GM21723 (cell line): ENCODE data around the gene SPPL2C.
"Not testable (repeated sequence)": the region's sequence is repeated elsewhere in the genome, so short reads cannot be mapped to it uniquely, and the experiment has no call there.

ENCODE experiments used
- ATAC-seq: cut with Tn5 transposase; IDR thresholded peaks from one replicate; pipeline ENCODE4 v1.9.1; 2021; ENCODE audit warnings: mild to moderate bottlenecking, moderate library complexity; ENCODE audit not compliant: unreplicated experiment

The SPPL2C gene

GRCh38 chr17:45848868-45849535 is 4.3 kb downstream of the SPPL2C start:
- no peak for ATAC-seq

GRCh38 chr17:45849536-45849990 is 4.9 kb downstream of the SPPL2C start:
- ATAC-seq, result no peak

DNA sequence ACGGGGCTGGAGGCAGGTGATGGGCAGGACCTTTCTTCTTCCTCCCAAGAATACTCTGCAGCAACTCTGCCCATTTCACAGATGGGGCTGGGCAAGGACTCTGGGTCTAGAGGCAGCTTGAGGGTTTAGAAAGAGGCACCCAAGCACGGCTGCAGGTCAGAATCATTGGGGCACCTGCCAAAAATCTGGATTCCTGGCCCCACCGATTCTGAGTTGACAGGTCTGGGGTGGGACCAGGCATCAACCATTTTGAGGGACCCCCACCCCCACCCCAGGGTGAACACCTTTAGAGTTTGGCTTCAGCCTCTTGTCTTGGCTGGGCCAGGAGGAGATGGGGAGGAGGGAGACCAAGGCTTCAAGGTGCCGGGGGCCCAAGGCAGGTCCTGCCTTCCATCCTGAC is 5.3 kb downstream of the SPPL2C start:
- ATAC-seq, result no peak

GRCh38 chr17:45850468-45850867 is 5.8 kb downstream of the SPPL2C start:
- ATAC-seq, result no peak

DNA sequence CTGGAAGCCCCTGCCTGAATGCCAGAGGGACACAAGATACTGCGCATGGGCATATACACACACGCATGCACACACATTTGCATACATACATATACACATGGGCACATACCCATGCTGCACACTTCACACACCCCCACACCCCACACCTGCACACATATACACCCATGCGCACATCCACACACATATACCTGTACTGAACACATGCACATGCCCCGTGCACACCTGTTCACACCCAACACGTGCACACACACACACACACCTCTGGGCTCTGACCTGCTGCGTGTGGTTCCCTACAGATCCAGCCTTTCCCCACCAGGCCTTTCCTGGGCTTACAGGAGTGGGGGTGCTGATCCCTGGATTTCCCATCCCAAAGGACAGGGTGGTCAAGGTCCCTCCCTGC is 6.3 kb downstream of the SPPL2C start:
- no peak for ATAC-seq

DNA sequence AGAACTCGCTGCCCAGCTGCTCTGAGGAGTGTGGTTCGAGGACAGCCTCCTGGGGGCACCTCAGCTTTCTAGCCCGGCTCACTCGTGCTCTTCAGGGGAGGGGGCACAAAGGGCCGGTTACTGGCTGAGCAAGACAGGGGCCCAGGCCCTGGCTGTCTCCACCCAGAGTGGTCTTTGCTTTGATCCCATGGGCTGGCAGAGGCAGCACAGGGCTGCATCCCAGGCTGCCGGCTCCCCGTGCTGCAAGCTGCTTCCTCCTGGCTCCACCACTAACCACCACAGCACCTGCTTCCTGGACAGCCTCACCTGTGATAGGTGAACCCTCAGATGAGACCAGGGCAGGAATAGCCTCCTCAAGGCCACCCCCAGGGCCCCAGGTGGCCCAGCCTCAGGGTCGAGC is 6.8 kb downstream of the SPPL2C start:
- ATAC-seq, result no peak

- no peak for ATAC-seq
These were observed 7.2 kb downstream of the SPPL2C start for GRCh38 chr17:45851873-45852272.

GRCh38 chr17:45852535-45853297 is 8.0 kb downstream of the SPPL2C start:
- ATAC-seq, result no peak

GRCh38 chr17:45854209-45854608 is 9.5 kb downstream of the SPPL2C start:
- no peak for ATAC-seq

DNA sequence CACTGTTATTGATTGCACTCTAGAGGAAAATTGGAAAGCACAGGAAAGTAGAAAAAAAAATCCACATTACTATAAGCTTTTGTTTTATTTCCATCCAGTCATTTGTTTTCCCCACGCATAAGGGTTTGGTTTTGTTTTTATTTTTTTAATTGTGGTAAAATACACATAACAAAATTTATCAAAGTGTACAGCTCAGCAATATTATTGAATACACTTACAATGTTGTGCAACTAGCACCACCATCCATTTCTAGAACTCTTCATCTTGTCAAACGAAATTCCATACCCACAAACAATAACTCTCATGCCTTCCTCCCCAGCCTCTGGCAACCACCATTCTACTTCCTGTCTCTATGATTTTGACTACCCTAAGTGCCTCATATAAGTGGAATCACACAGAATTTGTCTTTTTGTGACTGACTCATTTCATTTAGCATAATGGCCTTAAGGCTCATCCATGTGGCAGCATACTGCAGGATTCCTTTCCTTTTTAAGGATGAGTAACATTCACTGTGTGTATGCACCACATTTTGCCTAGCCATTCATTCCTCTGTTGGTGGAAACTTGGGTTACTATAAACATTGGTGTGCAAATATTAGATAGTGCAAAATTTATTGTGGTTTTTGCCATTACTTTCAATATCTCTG is 11.1 kb downstream of the SPPL2C start:
- no peak for ATAC-seq

DNA sequence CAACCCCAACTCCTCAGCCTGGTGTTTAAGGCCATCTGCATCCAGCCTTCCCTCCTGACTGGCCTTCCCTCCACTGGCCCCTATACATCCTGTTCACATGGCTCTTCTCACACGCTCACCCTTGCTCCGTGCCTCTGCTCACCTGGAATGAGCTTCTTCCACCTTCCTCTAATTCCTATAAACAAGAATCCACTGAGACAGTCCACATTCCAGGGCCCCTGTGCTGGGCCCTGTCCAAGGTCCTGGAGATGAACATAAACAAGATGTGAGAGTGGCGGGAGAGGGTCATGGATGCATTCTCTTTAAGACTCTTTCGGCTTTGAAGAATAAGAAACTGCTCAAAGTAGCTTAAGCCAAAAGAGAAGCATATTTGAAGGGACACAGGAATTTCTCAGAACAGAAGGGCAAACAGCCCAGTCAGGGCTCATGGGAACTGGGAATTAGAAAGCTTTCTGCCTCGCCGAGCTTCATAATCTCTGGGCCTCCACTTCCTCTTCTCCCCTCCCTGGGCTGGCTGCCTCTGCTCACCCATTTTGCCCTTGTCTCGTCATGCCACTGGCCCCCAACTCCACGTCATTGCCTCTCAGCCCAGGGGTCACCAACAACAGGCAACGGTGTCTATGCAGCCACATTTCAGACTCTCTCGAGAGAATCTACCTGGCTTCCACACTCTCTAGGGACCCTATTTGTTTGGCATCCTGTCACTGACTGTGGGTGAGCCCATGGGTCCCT is 13.5 kb downstream of the SPPL2C start:
- no peak for ATAC-seq

GRCh38 chr17:45861165-45861564 is 16.5 kb downstream of the SPPL2C start:
- ATAC-seq, result no peak

- ATAC-seq, result not testable (repeated sequence)
These were observed 17.4 kb downstream of the SPPL2C start for GRCh38 chr17:45862127-45862526.

- ATAC-seq, result no peak
These were observed 19.4 kb downstream of the SPPL2C start for GRCh38 chr17:45863857-45864654.

GRCh38 chr17:45867171-45867570 is 22.5 kb downstream of the SPPL2C start:
- no peak for ATAC-seq

DNA sequence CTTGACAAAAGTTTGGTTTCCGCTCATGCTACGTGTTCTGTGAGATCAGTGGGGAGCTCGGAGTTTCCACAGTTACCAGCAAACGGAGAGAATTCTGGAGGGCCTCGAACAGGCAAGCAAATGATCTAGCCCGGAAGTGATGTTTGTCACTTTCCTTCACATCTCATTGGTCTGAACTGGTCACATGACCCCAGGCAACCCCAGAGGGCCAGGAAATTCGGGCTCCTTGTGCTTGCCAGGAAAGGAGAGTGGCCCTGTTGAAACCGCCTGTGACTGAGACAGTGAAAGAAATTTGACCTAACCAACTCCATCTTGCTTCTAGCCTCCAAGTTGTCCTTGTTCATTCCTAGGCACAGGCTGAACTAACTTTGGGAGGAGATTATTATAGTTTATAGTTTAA is 23.0 kb downstream of the SPPL2C start:
- no peak for ATAC-seq

- no peak for ATAC-seq
These were observed 23.6 kb downstream of the SPPL2C start for GRCh38 chr17:45868276-45868675.

DNA sequence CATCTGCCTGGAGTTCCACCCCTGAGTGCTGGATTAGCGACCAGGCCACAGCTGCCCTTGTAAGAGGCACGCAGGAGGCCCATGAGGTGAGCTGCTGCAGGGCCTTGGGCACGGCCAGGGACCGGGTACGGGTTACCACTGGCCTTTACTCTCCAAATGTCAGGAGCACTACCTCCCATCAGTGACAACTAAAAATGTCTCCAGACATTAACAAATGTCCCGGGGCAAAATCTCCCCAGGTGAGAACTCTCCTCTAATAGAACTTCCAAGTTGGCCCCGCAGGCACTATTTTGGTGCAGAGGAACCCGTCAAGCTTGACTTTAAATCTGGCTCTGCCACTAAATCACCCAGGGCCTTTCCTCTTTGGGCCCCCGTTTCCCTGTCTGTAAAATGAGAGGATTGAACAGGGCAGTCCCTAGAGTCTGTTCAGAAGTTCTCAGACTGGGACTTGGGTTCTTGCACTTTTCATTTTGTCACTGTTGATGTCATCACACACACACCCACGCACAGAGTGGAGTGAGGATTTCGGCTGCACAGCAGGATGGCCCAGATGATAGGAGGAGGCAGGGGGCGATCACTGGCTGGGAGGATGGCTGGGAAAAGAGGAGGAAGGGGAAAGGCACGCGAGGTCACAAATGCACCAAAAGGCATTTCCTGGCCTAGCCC is 25.1 kb downstream of the SPPL2C start:
- no peak for ATAC-seq

- no peak for ATAC-seq
These were observed 25.8 kb downstream of the SPPL2C start for GRCh38 chr17:45870342-45870974.
